ENCODE results near the gene RRP15. TPM values are rescaled to one million over a fixed set of nuclear protein-coding genes. Genes with fewer than 3 reads are reported as not detected.
"Not testable (repeated sequence)": the region's sequence is repeated elsewhere in the genome, so short reads cannot be mapped to it uniquely, and the experiment has no call there.

The RRP15 gene
- polyA plus RNA-seq, 2 donors: 1.6 to 5.3 TPM

GRCh38 chr1:218304281-218305039, 19.4 kb downstream of the RRP15 start:
- no peaks in the 10 kb centered on the region for H3K4me1 ChIP-seq (ENCODE audit: control insufficient read depth in 2 of 2, insufficient read depth in 2 of 2, low read length in 1 of 2)
- H3K27me3 ChIP-seq (ENCODE audit: control insufficient read depth in 1 of 2, insufficient read depth in 2 of 2, low read length in 2 of 2): no peaks in the 10 kb centered on the region
- 68 to 69% methylated on average over 8 of the region's 8 CpGs for WGBS, 2 donors
- H3K36me3 ChIP-seq (ENCODE audit: control insufficient read depth in 2 of 2, insufficient read depth in 2 of 2, low read length in 1 of 2): peaks cover 0 to 7% of the 10 kb centered on the region in 2 donors
- H3K4me3 ChIP-seq (ENCODE audit: low read depth in 1 of 2, low read length in 2 of 2): no peak overlapping the region
- no peaks in the 10 kb centered on the region for H3K9me3 ChIP-seq (ENCODE audit: control insufficient read depth in 2 of 2, insufficient read depth in 1 of 2, low read depth in 1 of 2, low read length in 1 of 2)
- no peak overlapping the region for H3K27ac ChIP-seq (ENCODE audit: low read depth in 2 of 2, low read length in 1 of 2)

DNA sequence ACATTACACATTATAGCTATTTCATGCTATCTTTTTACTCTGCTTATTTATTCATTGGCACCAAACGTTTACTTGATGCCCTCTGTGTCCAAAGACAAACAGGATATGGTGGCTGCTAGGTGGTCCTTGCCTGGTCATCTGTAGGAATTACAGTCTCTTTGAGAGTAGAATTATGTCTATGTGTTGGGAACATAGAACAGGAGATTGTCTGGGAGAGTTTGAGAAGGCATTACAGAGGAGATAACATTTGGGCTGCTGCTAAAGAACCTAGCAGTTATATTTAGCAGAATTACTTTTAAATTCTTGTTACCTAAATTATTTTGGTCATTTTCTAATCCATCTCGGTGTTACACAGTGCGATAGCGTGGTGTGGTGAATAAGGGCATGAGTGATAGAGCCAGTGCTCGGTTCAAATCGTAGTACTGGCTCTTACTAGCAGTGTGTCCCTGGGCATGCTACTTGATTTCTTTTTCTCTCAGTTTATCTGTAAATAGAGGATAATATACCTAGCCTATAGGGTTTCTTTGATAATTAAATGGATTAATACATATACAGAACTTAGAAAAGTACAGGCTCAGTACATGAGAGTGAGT, 20.5 kb downstream of the RRP15 start:
- Histone ChIP-seq H3K27ac (ENCODE audit: low read depth in 2 of 2, low read length in 1 of 2) (no peak overlapping the region), H3K36me3 (ENCODE audit: control insufficient read depth in 2 of 2, insufficient read depth in 2 of 2, low read length in 1 of 2) (peaks cover 0 to 7% of the 10 kb centered on the region in 2 donors), H3K27me3 (ENCODE audit: control insufficient read depth in 1 of 2, insufficient read depth in 2 of 2, low read length in 2 of 2) (no peaks in the 10 kb centered on the region), H3K9me3 (ENCODE audit: control insufficient read depth in 2 of 2, insufficient read depth in 1 of 2, low read depth in 1 of 2, low read length in 1 of 2) (no peaks in the 10 kb centered on the region), H3K4me1 (ENCODE audit: control insufficient read depth in 2 of 2, insufficient read depth in 2 of 2, low read length in 1 of 2) (no peaks in the 10 kb centered on the region), H3K4me3 (ENCODE audit: low read depth in 1 of 2, low read length in 2 of 2) (no peak overlapping the region)
- WGBS, 2 donors: 89 to 93% methylated on average over 6 of the region's 6 CpGs

- Histone ChIP-seq H3K27ac (ENCODE audit: low read depth in 2 of 2, low read length in 1 of 2) (no peak overlapping the region), H3K9me3 (ENCODE audit: control insufficient read depth in 2 of 2, insufficient read depth in 1 of 2, low read depth in 1 of 2, low read length in 1 of 2) (no peaks in the 10 kb centered on the region), H3K4me3 (ENCODE audit: low read depth in 1 of 2, low read length in 2 of 2) (no peak overlapping the region), H3K4me1 (ENCODE audit: control insufficient read depth in 2 of 2, insufficient read depth in 2 of 2, low read length in 1 of 2) (no peaks in the 10 kb centered on the region), H3K36me3 (ENCODE audit: control insufficient read depth in 2 of 2, insufficient read depth in 2 of 2, low read length in 1 of 2) (no peaks in the 10 kb centered on the region), H3K27me3 (ENCODE audit: control insufficient read depth in 1 of 2, insufficient read depth in 2 of 2, low read length in 2 of 2) (no peaks in the 10 kb centered on the region)
- 86 to 87% methylated on average over 2 of the region's 2 CpGs for WGBS, 2 donors
These were observed 27.4 kb downstream of the RRP15 start for GRCh38 chr1:218312509-218312908.

- no peaks in the 10 kb centered on the region for H3K4me1 ChIP-seq (ENCODE audit: control insufficient read depth in 2 of 2, insufficient read depth in 2 of 2, low read length in 1 of 2)
- H3K36me3 ChIP-seq (ENCODE audit: control insufficient read depth in 2 of 2, insufficient read depth in 2 of 2, low read length in 1 of 2): no peaks in the 10 kb centered on the region
- H3K27me3 ChIP-seq (ENCODE audit: control insufficient read depth in 1 of 2, insufficient read depth in 2 of 2, low read length in 2 of 2): no peaks in the 10 kb centered on the region
- H3K4me3 ChIP-seq (ENCODE audit: low read depth in 1 of 2, low read length in 2 of 2): no peak overlapping the region
- no peak overlapping the region for H3K27ac ChIP-seq (ENCODE audit: low read depth in 2 of 2, low read length in 1 of 2)
- WGBS, 2 donors: 94 to 95% methylated on average over 3 of the region's 3 CpGs
- H3K9me3 ChIP-seq (ENCODE audit: control insufficient read depth in 2 of 2, insufficient read depth in 1 of 2, low read depth in 1 of 2, low read length in 1 of 2): no peaks in the 10 kb centered on the region
These were observed 29.2 kb downstream of the RRP15 start for GRCh38 chr1:218314316-218314715.

DNA sequence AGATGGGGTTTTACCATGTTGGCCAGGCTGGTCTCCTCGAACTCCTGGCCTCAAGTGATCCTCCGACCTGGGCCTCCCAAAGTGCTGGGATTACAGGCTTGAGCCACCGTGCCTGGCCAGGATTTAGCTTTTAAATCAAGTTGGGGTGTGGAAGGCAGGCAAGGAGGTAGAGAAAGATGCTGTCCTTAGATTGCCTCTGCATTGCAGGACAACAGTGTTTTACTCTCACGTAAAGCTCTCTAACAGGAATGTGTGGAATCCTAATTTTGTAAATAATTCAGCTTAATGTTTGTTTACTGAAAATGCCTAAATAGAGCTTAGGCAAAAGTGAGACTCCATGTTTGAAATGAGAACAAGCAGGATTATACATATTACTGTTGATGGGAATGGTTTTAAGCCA, 30.5 kb downstream of the RRP15 start:
- no peak overlapping the region for H3K4me3 ChIP-seq (ENCODE audit: low read depth in 1 of 2, low read length in 2 of 2)
- H3K9me3 ChIP-seq (ENCODE audit: control insufficient read depth in 2 of 2, insufficient read depth in 1 of 2, low read depth in 1 of 2, low read length in 1 of 2): no peaks in the 10 kb centered on the region
- no peaks in the 10 kb centered on the region for H3K36me3 ChIP-seq (ENCODE audit: control insufficient read depth in 2 of 2, insufficient read depth in 2 of 2, low read length in 1 of 2)
- no peak overlapping the region for H3K27ac ChIP-seq (ENCODE audit: low read depth in 2 of 2, low read length in 1 of 2)
- H3K4me1 ChIP-seq (ENCODE audit: control insufficient read depth in 2 of 2, insufficient read depth in 2 of 2, low read length in 1 of 2): no peaks in the 10 kb centered on the region
- 89 to 94% methylated on average over 4 of the region's 4 CpGs for WGBS, 2 donors
- H3K27me3 ChIP-seq (ENCODE audit: control insufficient read depth in 1 of 2, insufficient read depth in 2 of 2, low read length in 2 of 2): no peaks in the 10 kb centered on the region

GRCh38 chr1:218317061-218317460, 32.0 kb downstream of the RRP15 start:
- H3K9me3 ChIP-seq (ENCODE audit: control insufficient read depth in 2 of 2, insufficient read depth in 1 of 2, low read depth in 1 of 2, low read length in 1 of 2): no peaks in the 10 kb centered on the region
- 92 to 93% methylated on average over 5 of the region's 5 CpGs for WGBS, 2 donors
- H3K36me3 ChIP-seq (ENCODE audit: control insufficient read depth in 2 of 2, insufficient read depth in 2 of 2, low read length in 1 of 2): no peaks in the 10 kb centered on the region
- H3K27me3 ChIP-seq (ENCODE audit: control insufficient read depth in 1 of 2, insufficient read depth in 2 of 2, low read length in 2 of 2): no peaks in the 10 kb centered on the region
- H3K27ac ChIP-seq (ENCODE audit: low read depth in 2 of 2, low read length in 1 of 2): no peak overlapping the region
- H3K4me1 ChIP-seq (ENCODE audit: control insufficient read depth in 2 of 2, insufficient read depth in 2 of 2, low read length in 1 of 2): no peaks in the 10 kb centered on the region
- no peak overlapping the region for H3K4me3 ChIP-seq (ENCODE audit: low read depth in 1 of 2, low read length in 2 of 2)

DNA sequence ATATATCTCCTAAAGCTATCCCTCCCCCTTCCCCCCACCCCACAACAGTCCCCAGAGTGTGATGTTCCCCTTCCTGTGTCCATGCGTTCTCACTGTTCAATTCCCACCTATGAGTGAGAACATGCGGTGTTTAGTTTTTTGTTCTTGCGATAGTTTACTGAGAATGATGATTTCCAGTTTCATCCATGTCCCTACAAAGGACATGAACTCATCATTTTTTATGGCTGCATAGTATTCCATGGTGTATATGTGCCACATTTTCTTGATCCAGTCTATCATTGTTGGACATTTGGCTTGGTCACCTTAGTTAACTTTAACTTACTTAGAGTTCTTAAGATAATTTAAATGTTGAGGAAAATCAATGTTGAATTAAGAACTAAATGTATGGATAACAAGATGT, 35.1 kb downstream of the RRP15 start:
- H3K27ac ChIP-seq (ENCODE audit: low read depth in 2 of 2, low read length in 1 of 2); H3K4me1 ChIP-seq (ENCODE audit: control insufficient read depth in 2 of 2, insufficient read depth in 2 of 2, low read length in 1 of 2); H3K9me3 ChIP-seq (ENCODE audit: control insufficient read depth in 2 of 2, insufficient read depth in 1 of 2, low read depth in 1 of 2, low read length in 1 of 2); H3K27me3 ChIP-seq (ENCODE audit: control insufficient read depth in 1 of 2, insufficient read depth in 2 of 2, low read length in 2 of 2); H3K4me3 ChIP-seq (ENCODE audit: low read depth in 1 of 2, low read length in 2 of 2): not testable (repeated sequence)
- WGBS, 2 donors: 95 to 96% methylated on average over 2 to 3 of the region's 3 CpGs
- peaks cover 5 to 19% of the 10 kb centered on the region in 2 donors for H3K36me3 ChIP-seq (ENCODE audit: control insufficient read depth in 2 of 2, insufficient read depth in 2 of 2, low read length in 1 of 2)

GRCh38 chr1:218322762-218323161, 37.7 kb downstream of the RRP15 start:
- Histone ChIP-seq H3K4me1 (ENCODE audit: control insufficient read depth in 2 of 2, insufficient read depth in 2 of 2, low read length in 1 of 2) (no peaks in the 10 kb centered on the region), H3K27ac (ENCODE audit: low read depth in 2 of 2, low read length in 1 of 2) (no peak overlapping the region), H3K4me3 (ENCODE audit: low read depth in 1 of 2, low read length in 2 of 2) (no peak overlapping the region), H3K9me3 (ENCODE audit: control insufficient read depth in 2 of 2, insufficient read depth in 1 of 2, low read depth in 1 of 2, low read length in 1 of 2) (no peaks in the 10 kb centered on the region), H3K27me3 (ENCODE audit: control insufficient read depth in 1 of 2, insufficient read depth in 2 of 2, low read length in 2 of 2) (no peaks in the 10 kb centered on the region), H3K36me3 (ENCODE audit: control insufficient read depth in 2 of 2, insufficient read depth in 2 of 2, low read length in 1 of 2) (peaks cover 5 to 19% of the 10 kb centered on the region in 2 donors)
- 97 to 98% methylated on average over 17 of the region's 17 CpGs for WGBS, 2 donors

DNA sequence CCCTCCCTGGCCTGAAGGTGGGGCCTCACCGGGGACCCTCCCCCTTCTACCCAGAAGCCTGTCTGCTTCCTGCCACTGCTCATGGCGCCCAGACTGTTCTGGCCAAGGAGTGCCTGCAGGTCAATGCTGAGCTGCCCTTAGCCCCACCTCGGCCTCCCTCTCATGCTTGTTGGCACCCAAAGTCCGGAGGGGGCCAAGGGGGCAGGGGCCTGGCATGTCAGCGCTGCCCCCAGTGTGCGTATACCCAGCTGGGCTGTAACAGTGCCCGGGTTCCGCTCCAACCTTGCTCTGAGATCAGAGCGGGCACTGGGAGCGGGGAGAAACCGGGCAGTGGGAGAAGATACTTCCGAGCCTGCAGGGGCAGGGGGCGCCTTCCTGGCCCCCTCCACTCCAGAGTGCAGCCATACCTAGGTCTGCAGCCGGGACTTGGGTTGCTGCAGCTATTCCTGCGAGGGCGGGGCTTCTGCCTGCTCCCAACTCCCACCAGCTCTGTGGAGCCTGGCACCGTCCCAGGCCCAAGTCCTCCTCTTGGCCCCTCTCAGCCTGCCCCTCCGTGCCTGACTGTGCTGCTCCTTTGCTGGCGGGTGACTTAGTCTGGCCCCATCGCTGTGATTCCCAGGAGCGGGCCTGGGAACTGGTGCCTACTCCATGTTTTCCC, 38.6 kb downstream of the RRP15 start:
- 97 to 98% methylated on average over 21 of the region's 21 CpGs for WGBS, 2 donors
- Histone ChIP-seq H3K36me3 (ENCODE audit: control insufficient read depth in 2 of 2, insufficient read depth in 2 of 2, low read length in 1 of 2) (peaks cover 5 to 19% of the 10 kb centered on the region in 2 donors), H3K4me1 (ENCODE audit: control insufficient read depth in 2 of 2, insufficient read depth in 2 of 2, low read length in 1 of 2) (no peaks in the 10 kb centered on the region), H3K27ac (ENCODE audit: low read depth in 2 of 2, low read length in 1 of 2) (no peak overlapping the region), H3K9me3 (ENCODE audit: control insufficient read depth in 2 of 2, insufficient read depth in 1 of 2, low read depth in 1 of 2, low read length in 1 of 2) (no peaks in the 10 kb centered on the region), H3K27me3 (ENCODE audit: control insufficient read depth in 1 of 2, insufficient read depth in 2 of 2, low read length in 2 of 2) (no peaks in the 10 kb centered on the region), H3K4me3 (ENCODE audit: low read depth in 1 of 2, low read length in 2 of 2) (no peak overlapping the region)
